HG03457 (cell line): Measurements from ENCODE around the gene GLIS2.

Experiments
- ATAC-seq: cut with Tn5 transposase; IDR thresholded peaks from one replicate; pipeline ENCODE4 v1.9.1; 2021; ENCODE audit warnings: moderate number of reproducible peaks; ENCODE audit not compliant: unreplicated experiment

GLIS2 gene

GRCh38 chr16:4297480-4297879, 18.4 kb upstream of the GLIS2 start:
- ATAC-seq, result no peak

GRCh38 chr16:4298761-4299522, 16.9 kb upstream of the GLIS2 start:
- ATAC-seq, result no peak

- no peak for ATAC-seq
Observed at GRCh38 chr16:4301177-4301576, 14.7 kb upstream of the GLIS2 start.

- no peak for ATAC-seq
Observed at GRCh38 chr16:4301968-4302367, 13.9 kb upstream of the GLIS2 start.

- ATAC-seq, result no peak
Observed at GRCh38 chr16:4303973-4304372, 11.9 kb upstream of the GLIS2 start.

- no peak for ATAC-seq
Observed at GRCh38 chr16:4306470-4307214, 9.2 kb upstream of the GLIS2 start.

- peak; percentile 85 for ATAC-seq
Observed at GRCh38 chr16:4307215-4308037, 8.4 kb upstream of the GLIS2 start.

GRCh38 chr16:4309102-4309832, 6.6 kb upstream of the GLIS2 start:
- ATAC-seq, result no peak

GRCh38 chr16:4309833-4310266, 6.0 kb upstream of the GLIS2 start:
- no peak for ATAC-seq

GRCh38 chr16:4313563-4314531, 2.0 kb upstream of the GLIS2 start:
- no peak for ATAC-seq

GRCh38 chr16:4314532-4315185, 1.2 kb upstream of the GLIS2 start:
- ATAC-seq, result no peak

GRCh38 chr16:4316108-4316863, 419 bp downstream of the GLIS2 start:
- no peak for ATAC-seq

- no peak for ATAC-seq
Observed at GRCh38 chr16:4316864-4317531, 1.1 kb downstream of the GLIS2 start.

GRCh38 chr16:4317532-4318450, 1.9 kb downstream of the GLIS2 start:
- no peak for ATAC-seq

GRCh38 chr16:4318451-4318910, 2.6 kb downstream of the GLIS2 start:
- ATAC-seq, result no peak

- no peak for ATAC-seq
Observed at GRCh38 chr16:4318967-4319366, 3.1 kb downstream of the GLIS2 start.
